HG03159 (cell line): ENCODE data around the gene KLHL40.

Experiments
- ATAC-seq: cut with Tn5 transposase; IDR thresholded peaks from one replicate; pipeline ENCODE4 v1.9.1; 2021; ENCODE audit warnings: mild to moderate bottlenecking, moderate library complexity; ENCODE audit not compliant: unreplicated experiment

The KLHL40 gene

DNA sequence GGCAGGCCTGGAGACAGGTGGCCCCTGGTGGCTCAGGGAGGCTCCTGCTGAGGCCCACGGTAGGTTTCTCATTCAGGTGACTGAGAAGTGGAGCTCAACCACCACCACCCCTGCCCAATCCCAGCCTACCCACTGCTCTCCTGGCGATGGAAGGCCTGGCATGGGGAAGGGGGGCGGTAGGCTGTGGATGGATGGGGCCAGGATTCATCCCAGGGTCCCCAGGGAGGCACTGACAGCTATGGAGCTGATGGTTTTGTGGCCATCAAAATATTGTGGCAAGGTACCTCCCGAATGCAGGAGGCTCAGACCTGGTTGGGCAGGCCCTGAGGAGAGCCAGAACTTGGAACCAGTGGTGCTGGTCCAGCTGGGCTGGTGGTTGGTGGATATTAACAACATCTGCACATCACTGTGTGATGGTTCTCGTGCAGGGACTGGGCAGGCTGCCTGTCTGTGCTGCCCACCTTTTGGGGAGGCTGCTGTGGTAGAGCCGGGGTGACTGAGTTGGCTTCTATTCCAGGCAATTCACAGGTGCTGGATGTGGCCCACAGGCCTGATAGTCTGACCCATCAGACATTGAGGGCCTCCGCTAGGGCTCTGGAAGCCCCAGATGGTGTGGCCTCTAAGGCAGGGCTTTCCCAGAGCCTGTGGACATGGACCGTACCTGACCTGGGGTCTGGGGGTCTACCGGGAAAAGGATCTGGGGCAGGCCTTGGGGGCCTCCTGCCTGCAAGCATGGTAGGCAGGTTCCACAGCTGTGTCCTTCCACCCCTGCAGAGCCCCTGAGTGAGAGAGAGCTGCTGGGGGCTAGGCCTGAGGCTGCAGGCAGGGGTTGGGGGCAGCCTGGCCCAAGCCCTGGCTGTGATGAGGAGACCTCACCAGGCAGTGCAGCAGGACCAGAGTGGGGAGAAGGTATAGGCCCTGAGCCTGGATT is 28.4 kb upstream of the KLHL40 start:
- ATAC-seq, result no peak

DNA sequence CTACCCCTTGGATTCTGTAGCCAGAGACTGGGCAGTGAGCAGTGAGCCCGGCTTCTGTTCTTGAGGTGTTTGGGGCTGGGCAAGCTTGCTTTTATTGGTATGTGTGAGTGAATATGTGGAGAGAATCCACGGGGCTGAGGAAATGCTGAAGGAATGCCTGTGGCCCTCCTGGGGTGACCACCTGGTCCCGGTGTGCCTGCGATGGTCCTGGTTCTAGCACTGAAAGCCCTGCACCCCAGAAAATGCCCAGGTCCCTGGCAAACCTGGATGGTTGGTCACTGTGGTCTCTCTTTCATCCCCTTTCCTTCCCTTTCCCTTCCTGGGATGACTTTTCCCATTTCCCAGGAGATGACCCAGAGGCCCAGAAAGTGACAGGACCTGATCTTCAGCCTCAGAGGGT is 27.7 kb upstream of the KLHL40 start:
- ATAC-seq, result no peak

DNA sequence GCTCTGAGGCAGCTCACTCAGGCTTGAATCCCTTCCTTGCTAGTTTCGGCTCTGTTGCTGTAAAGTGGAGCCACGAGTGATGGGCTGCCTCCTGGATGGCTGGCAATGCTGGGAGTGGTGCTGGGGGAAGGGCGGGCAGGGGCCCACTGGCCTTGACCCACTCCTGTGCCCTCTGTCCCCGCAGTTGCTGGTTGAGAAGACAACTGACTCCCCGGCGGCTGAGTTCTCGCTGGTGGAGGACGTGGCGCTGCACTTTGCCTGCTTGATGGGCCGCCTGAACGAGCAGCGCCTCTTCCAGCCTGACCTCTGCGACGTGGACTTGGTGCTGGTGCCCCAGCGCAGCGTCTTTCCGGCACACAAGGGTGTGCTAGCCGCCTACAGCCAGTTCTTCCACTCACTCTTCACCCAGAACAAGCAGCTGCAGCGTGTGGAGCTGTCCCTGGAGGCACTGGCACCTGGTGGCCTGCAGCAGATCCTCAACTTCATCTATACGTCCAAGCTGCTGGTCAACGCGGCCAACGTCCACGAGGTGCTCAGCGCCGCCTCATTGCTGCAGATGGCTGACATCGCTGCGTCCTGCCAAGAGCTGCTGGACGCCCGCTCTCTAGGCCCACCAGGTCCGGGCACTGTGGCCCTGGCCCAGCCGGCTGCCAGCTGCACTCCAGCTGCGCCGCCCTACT is 27.1 kb upstream of the KLHL40 start:
- no peak for ATAC-seq

DNA sequence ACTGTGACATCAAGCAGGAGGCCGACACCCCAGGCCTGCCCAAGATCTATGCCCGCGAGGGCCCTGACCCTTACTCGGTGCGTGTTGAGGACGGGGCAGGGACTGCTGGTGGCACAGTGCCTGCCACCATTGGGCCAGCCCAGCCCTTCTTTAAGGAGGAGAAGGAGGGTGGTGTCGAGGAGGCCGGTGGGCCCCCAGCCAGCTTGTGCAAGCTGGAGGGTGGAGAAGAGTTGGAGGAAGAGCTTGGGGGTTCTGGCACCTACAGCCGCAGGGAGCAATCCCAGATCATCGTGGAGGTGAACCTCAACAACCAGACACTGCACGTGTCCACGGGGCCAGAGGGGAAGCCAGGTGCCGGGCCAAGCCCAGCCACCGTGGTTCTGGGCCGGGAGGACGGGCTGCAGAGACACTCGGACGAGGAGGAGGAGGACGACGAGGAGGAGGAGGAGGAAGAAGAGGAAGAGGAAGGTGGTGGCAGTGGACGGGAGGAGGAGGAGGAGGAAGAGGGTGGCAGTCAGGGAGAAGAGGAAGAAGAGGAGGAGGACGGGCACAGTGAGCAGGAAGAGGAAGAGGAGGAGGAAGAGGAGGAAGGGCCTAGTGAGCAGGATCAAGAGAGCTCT is 26.5 kb upstream of the KLHL40 start:
- ATAC-seq, result no peak

DNA sequence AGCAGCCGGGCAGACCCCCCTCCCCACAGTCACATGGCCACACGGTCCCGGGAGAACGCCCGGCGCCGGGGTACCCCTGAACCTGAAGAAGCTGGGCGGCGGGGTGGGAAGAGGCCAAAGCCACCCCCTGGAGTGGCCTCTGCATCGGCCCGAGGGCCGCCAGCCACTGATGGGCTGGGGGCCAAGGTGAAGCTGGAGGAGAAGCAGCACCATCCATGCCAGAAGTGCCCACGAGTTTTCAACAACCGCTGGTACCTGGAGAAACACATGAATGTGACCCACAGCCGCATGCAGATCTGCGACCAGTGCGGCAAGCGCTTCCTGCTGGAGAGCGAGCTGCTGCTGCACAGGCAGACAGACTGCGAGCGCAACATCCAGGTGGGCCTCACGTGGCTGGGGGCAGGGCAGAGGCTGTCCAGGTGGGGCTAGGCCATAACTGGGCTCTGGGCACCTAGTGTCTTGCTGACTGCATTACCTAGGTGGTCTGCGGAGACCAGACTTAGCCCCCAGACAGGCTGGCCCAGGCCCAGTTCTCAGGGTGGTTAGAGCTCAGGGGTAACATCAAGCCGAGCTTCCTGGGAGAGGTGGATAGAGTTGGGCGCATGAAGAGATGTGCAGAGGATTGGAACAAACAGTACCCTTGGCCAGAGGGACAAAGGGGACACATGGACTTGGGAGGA is 25.7 kb upstream of the KLHL40 start:
- no peak for ATAC-seq

DNA sequence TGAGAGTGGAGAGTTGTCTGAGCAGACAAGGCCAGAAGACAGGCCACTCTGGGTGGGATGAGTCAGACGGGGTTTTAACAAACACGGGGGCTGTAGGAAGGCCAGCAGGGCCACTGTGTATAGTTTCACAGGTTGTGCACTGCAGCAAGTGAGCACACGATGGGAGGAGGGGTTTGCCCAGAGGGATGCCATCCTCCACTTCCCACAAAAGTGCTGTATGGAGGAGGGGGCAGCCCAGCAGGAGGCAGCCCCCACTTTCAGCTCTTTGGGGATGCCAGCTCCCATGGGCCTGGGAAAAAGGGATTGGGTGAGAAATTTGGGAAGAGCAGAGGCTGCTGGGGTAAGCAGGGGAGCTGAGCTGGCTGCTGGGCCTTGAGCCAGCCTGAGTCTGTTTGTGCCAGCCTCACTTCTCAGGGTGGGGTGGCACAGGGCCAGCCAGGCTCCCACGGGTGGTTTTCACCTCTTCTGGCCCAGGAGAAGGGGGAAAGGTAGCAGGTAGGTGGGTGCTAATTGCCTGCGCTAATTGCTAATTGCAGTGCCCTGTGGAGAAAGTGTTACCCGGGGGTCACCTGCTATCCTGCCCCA is 25.1 kb upstream of the KLHL40 start:
- ATAC-seq, result no peak

DNA sequence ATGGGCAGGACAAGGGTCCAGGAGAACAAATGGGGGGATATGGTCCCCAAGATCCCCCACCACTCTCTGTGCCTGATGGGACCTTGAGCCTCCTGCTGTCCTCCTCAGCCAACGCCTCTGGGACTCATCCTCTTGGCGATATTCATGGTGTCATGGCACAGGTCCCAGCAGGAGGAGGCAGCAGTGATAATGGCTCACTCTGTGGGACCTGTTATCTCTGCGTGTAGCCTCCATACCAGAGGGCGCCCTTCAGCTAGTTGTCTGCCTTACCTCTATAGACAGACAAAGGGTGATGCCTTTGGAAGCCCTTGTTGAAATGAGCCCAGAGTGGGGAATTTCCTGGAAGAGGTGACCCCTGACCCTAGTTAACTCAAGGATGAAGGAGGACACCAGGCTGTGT is 24.4 kb upstream of the KLHL40 start:
- ATAC-seq, result no peak

- ATAC-seq, result no peak
Measured at GRCh38 chr3:42661593-42662022, 23.7 kb upstream of the KLHL40 start.

DNA sequence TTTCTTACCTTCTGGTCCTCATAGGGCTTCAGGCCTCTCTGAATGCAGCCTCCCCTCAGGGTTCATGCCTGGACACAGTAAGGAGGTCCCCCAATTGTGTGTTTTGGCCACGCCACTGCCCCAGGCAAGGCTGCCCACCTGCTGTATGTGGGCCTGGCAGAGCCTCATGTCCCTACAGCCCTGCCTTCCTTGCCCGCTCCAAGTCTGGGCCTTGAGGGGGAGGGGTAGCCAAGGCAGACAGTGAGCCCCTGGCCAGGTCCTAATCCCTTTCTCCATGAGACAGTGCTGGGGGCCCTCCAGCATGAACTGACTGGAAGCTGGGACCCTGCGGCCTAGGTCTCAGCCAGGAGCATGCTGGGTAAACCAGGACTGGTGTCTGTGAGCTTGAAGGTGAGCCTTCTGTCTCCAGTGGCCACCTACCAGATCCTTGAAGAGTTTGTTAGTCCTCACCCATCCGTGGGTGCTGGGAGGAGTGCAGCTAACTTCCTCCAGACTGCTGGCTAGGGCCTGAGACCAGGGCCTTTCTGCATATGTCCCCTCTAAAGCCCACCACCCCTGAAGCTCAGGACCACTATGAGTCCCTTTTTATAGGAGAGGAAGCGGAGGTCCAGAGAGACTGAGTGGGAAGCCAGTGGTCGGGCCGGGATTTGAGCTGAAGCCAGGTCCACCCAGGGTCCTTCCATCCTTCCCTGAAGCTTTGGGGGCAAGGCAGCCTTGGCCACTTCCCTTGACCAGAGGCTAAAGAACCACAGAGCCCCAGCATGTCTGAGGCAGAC is 23.1 kb upstream of the KLHL40 start:
- ATAC-seq, result no peak

DNA sequence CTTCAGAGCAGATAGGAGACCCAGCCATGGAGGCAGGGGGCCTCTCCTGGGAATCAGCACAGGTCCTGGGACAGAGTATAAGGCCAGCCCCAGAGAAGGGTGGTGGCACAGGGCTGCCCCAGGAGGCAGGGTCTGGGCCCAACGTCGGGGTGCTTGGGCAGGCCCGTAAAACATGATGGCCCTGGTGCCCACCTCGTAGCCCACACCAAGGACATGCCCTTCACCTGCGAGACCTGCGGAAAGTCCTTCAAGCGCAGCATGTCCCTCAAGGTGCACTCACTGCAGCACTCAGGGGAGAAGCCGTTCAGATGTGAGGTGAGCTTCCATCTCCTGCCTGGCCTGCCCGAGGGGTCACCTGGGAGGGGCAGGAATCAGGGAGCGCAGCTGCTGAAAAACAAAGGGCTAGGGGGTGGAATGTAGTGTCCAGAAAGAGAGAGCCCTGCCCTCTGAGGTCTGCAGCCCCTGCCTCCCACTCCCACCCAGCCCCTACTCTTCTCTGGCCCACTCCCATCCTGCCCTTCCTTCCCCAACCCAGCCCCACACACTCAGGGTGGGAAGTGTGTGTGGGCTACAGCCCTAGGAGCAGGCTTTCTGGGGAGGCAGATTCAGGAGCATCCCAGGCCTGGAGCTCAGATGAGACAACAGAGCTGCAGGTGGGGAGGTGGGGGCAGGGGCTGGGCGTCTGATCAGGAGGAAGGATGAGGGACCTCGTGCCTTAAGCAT is 22.4 kb upstream of the KLHL40 start:
- ATAC-seq, result no peak

DNA sequence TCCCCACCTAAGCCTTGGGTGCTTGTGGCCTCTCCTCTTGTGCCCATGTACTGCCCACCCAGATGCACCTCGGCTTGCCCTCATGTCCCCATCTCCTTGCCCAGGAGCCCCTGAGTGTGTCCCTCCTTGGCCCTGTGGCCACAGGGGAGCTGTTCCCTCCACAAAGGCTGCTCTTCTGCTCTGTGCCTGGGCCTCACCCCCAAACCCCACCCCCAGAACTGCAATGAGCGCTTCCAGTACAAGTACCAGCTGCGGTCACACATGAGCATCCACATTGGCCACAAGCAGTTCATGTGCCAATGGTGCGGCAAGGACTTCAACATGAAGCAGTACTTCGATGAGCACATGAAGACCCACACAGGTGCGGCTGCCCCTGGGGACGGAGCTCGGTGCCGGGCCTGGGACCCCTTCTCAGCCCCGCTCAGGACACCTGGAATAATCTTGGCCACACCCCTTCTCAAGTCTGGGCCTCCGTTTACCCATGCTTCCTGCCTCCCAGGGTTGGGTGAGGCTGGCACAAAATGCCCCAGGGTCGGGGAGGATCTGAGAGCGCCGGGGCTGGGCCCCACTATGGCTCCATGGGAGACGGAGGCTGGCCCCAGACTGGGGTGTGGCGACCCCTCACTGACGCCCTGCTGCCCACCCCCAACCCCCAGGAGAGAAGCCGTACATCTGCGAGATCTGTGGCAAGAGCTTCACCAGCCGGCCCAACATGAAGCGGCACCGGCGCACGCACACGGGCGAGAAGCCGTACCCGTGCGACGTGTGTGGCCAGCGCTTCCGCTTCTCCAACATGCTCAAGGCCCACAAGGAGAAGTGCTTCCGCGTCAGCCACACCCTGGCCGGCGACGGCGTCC is 21.5 kb upstream of the KLHL40 start:
- no peak for ATAC-seq

DNA sequence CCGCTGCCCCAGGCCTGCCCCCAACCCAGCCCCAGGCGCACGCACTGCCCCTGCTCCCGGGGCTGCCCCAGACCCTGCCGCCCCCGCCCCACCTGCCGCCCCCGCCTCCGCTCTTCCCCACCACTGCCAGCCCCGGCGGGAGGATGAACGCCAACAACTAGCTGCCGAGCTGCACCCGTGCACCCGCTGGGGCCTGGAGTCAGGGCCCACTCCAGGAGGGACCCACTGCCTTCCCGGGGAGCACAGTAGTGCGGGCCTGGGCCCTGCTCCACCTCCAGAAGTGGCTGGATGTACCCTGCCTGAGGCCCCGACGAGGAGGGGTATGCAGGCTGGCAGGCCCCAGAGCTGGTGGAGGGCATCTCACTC is 20.9 kb upstream of the KLHL40 start:
- no peak for ATAC-seq

DNA sequence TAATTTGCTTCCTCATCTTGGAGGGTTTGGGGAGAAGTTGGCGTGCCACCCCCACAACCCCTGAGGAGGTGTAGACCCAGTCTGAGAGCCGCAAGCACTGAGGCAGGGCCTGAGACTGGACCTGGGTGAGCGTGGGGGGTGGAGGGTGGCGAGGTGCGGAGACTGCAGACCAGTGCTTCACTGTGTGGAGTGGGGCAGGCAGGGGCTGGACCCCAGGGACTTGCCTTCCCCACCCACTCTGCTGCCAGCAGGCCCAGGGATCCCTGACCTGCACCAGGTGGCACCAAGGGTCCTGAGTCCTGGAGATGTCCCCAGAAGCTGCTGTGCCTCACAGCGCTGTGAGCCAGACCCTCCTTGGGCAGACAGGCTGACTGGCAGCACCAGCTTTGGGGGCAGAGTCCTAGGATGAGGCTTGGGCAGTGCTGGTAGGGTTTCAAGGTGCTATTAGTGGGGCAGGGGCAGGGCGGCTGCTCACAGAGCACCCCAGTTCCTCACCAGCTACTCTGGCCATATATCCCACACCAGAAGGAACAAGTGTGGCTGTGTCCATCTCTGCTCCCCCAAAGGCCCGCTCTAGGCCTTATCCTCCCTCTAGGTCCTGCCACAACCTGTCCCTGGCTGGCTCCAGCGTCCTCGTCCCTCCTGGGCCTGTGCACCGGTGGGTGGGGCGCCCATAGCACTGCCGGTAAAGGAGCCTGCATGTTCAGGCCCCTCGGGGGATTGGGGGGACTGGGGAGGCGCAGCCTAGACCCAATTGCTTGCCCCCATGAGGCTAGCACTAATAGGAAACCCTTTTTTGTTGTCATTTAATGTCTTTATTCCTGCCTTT is 20.1 kb upstream of the KLHL40 start:
- no peak for ATAC-seq

- ATAC-seq, result no peak
Measured at GRCh38 chr3:42666022-42666421, 19.3 kb upstream of the KLHL40 start.

GRCh38 chr3:42666577-42666998 is 18.7 kb upstream of the KLHL40 start:
- ATAC-seq, result no peak

- ATAC-seq, result no peak
Measured at GRCh38 chr3:42667096-42667522, 18.2 kb upstream of the KLHL40 start.

GRCh38 chr3:42667523-42668412 is 17.6 kb upstream of the KLHL40 start:
- ATAC-seq, result no peak
